ENCODE data around the gene GPR137.

The GPR137 gene

GRCh38 chr11:64249563-64250414 lies 35.9 kb upstream of the GPR137 start:
- no peak for TF ChIP-seq CTCF (IDR thresholded peaks at IDR 0.05; ENCODE audit: borderline replicate concordance, control extremely low read depth, extremely low read depth, insufficient read depth, missing control alignments)
- no peak for DNase-seq (ENCODE audit: low spot score)
- in situ Hi-C loops (cut with MboI; ENCODE audit: low sequenced_read_pairs, unreplicated experiment): no loop called here

GRCh38 chr11:64250415-64251015 lies 35.1 kb upstream of the GPR137 start:
- in situ Hi-C loops (cut with MboI; ENCODE audit: low sequenced_read_pairs, unreplicated experiment): no loop called here
- TF ChIP-seq CTCF (IDR thresholded peaks at IDR 0.05; ENCODE audit: borderline replicate concordance, control extremely low read depth, extremely low read depth, insufficient read depth, missing control alignments): no peak
- no peak for DNase-seq (ENCODE audit: low spot score)

- peak; percentile 94 for DNase-seq (ENCODE audit: low spot score)
- TF ChIP-seq CTCF (IDR thresholded peaks at IDR 0.05; ENCODE audit: borderline replicate concordance, control extremely low read depth, extremely low read depth, insufficient read depth, missing control alignments): peak; percentile 78
- in situ Hi-C loops (cut with MboI; ENCODE audit: low sequenced_read_pairs, unreplicated experiment): no loop called here
Measured at GRCh38 chr11:64251016-64251752, 34.5 kb upstream of the GPR137 start, which contains the start of gene PLCB3. Gene PLCB3 (plus strand): TSS chr11:64251530. CDS start chr11:64251650, 120 bp downstream.

GRCh38 chr11:64251753-64252002 lies 34.0 kb upstream of the GPR137 start:
- no peak for TF ChIP-seq CTCF (IDR thresholded peaks at IDR 0.05; ENCODE audit: borderline replicate concordance, control extremely low read depth, extremely low read depth, insufficient read depth, missing control alignments)
- in situ Hi-C loops (cut with MboI; ENCODE audit: low sequenced_read_pairs, unreplicated experiment): no loop called here
- no peak for DNase-seq (ENCODE audit: low spot score)

GRCh38 chr11:64252003-64252872 lies 33.4 kb upstream of the GPR137 start:
- peak; percentile 66 for DNase-seq (ENCODE audit: low spot score)
- in situ Hi-C loops (cut with MboI; ENCODE audit: low sequenced_read_pairs, unreplicated experiment): no loop called here
- peak; percentile 24 for TF ChIP-seq CTCF (IDR thresholded peaks at IDR 0.05; ENCODE audit: borderline replicate concordance, control extremely low read depth, extremely low read depth, insufficient read depth, missing control alignments)

- in situ Hi-C loops (cut with MboI; ENCODE audit: low sequenced_read_pairs, unreplicated experiment): no loop called here
- TF ChIP-seq CTCF (IDR thresholded peaks at IDR 0.05; ENCODE audit: borderline replicate concordance, control extremely low read depth, extremely low read depth, insufficient read depth, missing control alignments): no peak
- DNase-seq (ENCODE audit: low spot score): no peak
Measured at GRCh38 chr11:64253043-64253442, 32.6 kb upstream of the GPR137 start.
